Inflammatory macrophage treated with lipopolysaccharide for 1 hour (primary cell): ENCODE data around the gene CYFIP2.
"Not testable (repeated sequence)": the region's sequence is repeated elsewhere in the genome, so short reads cannot be mapped to it uniquely, and the experiment has no call there.

Source experiments
- DNase-seq, 2 donors: peaks; one replicate each; pipeline ENCODE4 v3.0.0-alpha.2; 2020 to 2022

The CYFIP2 gene

DNA sequence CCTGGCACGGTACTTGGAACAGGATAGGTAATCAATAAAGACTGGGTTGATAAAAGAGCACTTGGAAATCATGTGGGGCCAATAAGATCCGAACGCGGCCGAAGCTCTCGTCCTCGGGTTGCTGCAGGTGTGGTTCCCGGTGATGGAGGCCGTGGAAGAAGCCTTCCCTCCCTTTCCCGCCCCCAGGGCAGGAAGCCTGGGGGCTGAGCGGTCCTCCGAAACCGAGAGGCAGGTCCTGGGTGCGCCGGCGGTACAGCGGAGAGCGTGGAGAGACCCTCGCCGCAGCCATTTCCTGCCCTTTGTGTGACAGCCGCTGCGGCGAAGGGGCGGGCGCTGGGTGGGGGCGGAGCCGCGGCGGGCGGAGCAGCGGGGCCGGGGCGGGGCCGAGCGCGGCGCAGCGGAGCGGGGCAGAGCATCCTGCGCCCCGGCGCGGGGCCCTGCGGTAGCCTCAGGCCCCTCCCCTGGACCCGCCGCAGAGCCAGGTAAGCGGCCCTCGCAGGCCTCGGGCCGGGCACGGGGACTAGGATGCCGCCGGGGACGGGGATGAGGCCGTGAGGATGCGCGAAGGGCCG, at the start of gene CYFIP2:
CYFIP2 (plus strand) TSS at position 410 of the 572 bp plus-strand sequence. CDS start 19,239 bp downstream, outside the sequence.
- peak in 1 of 2 donors; percentile 30 for DNase-seq

DNA sequence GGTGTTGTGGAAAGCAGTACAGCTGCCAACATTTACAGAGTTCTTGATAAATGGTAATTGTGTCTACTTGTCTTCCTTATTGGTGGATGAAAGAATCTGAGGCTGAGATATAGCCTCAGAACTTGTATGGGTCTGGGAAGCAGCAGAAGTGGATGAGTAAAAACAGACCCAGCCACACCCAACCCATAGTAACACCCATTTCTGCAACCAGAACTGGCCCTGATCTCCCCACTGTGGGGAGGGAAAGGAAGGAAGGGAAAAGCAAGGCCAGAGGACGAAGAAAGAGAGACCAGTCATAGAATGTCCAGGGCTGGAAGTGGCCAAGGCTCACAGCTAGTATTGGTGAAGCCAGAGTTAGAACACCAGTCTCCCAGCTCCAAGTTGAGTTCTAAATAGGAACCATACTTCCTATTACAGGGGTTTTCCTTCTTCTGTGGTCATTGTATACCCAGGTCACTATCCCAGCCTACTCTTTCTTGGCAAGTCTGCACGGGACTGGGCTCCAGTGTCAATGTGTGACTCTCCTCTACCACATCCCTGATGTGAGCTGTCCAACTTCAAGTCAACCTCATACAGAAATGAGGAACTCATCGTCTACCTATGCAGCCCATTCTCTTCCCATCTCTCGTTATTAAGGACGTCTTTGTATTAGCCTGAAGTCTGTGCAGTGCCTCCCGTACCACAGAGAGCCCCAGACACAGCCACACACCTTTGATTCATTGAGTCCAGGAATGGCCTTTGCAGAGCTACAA, 49.4 kb upstream of the CYFIP2 start:
- no peak for DNase-seq

DNA sequence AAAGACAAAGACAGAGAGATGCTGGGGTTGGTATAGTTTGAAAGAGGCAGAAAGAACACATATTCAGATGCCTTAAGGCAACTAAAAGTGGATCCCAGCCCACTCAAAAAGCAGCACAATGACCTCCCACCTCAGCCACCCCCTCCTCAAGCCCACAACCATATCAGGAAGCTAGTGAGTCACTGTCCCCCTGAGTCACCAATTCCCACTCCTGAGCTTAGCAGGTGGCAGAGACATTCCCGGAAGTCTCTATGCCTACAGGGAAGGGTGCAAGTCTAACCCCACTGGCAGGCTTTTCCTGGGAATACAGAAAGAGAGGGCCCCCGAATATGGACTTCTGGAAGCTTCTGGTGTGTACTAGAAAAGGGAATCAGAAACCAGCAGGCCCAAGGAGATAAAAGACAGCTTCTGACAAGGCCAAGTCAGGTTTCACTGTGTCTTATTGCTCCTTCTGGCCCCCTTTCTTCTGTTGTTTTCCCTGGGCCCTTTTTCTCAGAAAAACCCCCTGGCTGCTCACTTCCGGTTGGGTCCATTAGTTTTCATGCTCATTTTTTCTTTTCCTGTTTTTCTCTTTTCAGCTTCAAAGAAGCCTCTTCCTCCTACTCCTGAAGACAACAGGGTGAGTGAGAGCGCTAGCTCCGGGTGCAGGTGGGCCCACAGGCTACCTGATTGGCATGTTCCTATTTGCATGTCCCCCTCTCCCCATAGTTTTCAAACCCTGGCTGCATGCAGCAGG, 48.5 kb upstream of the CYFIP2 start:
- no peak for DNase-seq

DNA sequence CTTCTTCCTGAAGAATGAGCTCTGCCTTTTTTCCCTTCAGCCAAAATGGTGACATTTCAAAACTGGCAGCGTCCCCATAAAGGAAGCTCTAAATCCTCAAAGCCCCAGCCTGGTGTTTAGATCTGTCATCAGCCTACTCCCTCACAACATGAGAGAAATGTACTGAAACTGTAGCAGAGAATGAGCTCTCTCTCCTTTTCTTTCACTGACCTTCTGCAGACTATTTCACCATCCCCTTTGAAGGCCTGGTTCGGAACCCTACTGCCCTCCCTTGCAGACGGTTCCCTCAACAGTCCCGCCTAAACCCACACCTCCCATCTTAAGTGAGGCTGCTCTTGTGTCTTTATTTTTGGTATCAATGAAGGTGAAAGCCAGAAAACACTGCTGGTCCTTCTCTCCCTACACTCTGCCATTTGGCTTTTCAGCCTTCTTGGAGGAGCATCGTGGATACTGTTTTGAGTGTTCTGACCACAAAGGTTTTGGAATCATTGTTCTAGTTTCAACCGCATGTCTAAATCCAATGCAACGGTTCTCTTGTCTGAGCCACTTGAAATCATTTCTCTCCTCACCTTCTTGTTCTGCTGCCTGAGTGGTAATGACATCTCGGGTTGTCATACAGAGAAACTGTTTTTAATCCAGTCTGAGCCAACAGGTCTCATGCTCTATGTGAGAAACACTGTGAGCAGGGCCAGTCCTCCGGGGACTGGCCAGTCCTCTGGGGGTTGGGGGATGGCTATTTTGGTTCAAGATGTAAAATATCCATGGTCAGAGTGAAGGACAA, 46.2 kb upstream of the CYFIP2 start:
- DNase-seq, result no peak

DNA sequence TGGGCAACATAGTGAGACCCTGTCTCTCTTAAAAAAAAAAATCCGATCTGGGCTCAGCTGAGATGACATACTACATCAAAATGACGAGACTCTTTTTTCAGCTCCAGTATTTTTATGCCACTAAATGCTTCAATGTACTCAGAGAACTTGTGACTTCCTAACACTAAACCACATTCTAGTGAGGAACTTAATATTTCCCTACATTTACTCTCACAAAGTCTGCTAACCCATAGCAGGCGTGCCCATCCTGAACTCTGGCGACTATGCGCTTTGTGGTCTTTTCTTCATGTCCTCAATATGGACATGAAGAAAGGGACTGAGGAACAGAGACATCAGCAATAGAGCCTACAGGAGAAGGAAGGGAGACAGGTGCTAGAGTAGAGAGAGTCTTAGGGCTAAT, 44.0 kb upstream of the CYFIP2 start:
- no peak for DNase-seq

DNA sequence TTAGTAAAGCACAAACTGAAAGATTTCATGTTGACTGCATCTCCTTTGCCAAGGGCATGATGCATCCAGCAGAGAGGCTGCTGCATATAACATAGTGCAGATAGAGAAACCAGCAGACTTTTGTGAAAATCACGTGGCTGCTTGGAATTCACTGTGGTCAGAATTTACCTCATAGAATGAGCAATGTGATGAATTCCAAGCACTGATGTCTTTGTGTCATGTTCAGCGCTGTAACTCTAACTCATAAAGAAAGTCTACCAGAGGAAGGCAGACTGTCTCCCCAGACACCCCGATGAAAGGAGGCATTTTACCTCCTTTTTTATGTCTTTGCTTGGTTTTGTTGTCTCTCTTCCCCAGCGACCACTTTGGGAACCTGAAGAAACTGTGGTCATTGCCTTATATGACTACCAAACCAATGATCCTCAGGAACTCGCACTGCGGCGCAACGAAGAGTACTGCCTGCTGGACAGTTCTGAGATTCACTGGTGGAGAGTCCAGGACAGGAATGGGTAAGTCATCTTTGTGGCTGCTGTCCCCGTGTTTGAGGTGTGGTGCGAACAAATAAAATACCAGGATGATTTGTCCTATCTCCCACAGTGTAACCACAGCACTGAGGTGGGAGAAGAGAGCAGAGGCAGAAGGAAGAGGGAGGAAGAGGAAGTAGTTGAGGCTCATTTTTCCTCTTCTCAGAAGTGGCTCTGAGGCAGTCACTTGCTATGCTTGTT, 43.3 kb upstream of the CYFIP2 start:
- DNase-seq, result no peak

DNA sequence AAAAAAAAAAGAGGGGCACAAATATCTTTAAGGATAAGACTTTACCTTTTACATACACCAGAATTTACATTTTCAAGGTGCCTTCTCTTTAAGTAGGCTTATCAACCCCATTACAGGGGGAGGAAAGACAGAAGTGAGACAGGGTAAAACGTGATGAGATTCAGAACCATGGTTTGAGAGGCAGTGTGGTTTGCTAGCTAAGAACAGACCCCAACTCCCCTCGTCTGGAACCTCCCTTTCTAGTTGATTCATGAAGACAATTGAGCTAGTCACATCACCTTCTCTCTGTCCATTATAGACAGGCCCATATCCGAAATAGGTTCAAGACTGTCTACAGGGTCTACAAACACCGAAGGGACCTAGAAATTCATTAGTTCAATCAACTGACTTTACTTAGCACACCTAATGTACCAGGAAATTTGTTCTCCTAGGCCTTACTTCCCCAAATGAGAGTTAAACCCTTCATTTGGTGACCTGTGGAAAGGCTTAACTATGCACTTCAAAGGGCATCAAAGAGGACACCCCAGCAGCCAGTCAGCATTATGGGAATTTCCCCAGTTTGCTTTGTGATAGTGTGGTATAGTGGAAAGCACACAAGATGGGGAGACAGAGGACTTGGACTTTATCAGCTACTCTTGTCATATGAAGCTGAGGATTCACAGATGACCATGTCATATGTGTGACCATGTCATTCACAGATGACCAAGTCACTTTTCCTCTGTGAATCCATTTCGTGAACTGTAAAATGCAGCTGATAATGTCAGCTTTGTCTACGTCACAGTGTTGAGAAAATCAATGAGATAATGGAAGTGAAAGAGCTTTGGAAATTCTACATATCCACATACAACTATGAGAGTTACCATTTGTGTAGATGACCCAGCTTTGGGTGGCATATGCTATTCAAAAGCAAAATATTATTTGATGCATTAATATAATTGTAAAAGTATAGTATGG, 40.2 kb upstream of the CYFIP2 start:
- no peak for DNase-seq

DNA sequence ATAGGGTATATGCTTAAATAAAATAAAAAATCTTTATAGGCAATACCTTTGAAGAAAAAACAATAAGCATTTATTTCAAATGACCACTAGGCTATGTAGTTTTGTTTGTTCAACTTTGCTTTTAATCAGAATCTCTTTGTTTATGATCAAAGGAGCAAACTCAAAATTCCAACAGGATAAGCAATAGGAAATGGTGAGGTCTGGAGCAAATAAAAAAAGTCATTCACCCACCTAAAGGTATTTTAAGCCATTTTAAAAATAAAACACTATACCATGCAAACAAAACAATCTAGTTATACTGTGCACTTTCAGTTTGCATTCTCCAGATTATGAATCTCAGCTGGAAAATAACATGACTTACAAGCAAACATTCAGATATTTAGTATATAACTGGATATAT, 35.3 kb upstream of the CYFIP2 start:
- DNase-seq, result no peak

DNA sequence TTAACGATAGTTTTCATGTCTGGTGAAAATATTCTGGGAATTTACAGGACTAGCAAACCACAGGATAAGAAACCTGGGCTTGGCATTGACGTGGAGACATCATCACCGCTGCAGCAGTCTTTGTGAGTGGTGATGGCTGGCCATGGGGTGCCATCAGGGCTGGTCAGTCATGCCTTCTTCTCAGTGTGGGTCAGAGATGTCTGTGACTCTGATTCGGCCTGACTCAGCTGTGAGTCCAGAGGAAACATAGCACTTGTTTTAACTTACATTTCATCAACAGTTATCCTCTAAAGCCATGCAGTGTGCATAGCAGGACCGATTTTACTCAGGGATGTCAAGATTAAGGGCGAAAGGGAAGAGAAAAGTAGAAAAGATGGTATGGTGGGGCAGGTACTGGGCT, 33.2 kb upstream of the CYFIP2 start:
- no peak for DNase-seq

DNA sequence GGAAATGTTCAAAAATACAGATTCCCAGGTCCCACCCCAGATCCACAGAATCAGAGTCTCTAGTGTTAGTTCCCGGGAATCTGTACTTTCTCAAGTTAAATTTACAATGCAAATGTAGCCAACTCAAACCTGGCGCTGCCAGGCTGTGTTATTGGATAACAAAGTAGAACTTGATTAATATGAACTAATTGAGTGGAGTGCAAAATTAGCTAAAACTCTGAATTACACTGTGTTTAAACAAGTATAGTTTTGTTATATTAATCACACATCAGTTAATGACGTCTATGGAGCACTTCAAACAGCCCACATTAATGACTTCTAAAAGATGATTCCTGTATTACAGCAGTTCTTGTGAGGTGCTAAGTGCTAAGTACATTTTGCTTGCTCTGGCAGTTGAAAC, 32.4 kb upstream of the CYFIP2 start:
- DNase-seq, result no peak

DNA sequence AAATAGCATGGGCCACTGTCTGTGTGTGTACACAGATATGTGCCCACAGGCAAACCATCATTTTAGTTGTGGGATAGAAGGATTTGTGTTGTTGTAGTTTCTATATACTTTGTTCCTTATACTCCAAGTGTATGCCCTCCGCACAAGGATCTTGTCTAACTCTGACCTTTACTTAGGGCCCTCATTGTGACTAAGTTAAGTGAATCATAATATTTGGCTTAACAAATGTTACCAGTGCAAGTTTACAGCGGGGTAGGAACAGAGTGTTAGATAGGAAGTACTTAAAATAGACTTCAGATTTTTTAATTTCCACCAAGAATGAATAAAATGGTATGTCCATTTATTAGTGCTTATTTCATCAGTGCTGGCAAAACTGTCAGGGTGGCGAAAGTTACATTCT, 29.5 kb upstream of the CYFIP2 start:
- no peak for DNase-seq

DNA sequence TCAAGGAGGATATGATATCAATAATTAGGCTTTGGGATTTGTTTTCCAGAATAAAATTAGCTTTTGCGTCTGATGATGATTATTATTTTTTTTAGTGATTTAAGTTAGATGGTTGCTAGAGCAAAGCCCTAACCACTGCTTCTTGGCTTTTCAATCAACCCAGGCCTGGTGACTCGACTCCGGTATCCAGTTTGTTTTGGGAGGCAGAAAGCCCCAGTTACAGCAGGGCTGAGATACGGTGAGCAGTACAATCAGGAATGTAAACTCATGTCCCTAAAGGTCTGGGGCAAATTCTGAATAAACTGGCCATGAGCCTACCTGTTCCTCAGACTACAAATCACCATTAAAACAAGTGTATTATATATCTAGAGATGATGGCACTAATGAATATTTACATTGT, 24.4 kb upstream of the CYFIP2 start:
- no peak for DNase-seq

DNA sequence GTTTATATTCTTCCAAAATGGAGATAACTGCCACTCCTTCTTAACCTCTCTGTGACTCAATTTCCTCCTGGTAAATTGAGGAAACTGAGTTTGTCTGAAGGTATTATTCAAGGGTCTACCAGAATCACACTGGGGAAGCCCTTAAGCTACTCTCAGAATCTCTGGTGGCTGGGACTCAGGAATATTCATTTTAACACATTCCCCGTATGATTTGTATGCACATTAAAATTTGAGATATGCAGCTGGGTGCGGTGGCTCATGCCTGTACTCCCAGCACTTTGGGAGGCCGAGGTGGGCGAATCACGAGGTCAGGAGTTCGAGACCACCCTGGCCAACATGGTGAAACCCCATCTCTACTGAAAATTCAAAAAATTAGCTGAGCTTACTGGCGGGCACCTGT, 21.2 kb upstream of the CYFIP2 start:
- DNase-seq, result not testable (repeated sequence)

DNA sequence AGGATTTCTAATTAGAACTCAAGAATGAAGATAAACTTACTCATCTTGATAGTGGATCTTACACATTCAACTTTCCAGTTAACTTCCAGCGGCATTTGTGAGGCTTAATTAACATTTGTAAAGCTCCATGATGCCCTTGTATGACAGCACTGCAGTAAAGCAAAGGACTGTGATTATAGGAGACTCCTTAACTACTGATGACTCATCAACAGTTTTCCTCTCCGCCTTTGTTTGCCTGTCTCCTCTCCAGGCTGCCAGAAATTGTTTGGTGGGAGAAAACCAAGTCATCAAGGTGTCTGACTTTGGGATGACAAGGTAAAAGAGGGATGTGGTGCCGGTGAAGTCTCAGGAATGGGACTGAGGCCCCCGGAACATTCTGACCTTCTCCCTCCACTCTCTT, 20.4 kb upstream of the CYFIP2 start:
- DNase-seq, result no peak

DNA sequence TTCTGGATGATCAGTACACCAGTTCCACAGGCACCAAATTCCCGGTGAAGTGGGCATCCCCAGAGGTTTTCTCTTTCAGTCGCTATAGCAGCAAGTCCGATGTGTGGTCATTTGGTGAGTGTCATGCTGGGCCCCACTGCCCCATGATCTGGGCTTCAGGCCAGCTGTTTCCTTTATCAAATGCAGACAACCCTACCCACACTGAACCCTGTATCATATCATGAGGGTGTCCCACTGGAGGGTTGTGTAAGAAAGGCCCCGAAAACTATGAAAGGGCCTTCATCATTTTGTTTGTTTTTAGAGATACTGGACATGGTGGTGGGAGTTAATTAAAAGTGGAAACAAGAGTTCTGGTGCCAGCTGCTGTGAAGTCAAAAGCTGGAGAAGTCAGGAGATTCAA, 20.0 kb upstream of the CYFIP2 start:
- no peak for DNase-seq

DNA sequence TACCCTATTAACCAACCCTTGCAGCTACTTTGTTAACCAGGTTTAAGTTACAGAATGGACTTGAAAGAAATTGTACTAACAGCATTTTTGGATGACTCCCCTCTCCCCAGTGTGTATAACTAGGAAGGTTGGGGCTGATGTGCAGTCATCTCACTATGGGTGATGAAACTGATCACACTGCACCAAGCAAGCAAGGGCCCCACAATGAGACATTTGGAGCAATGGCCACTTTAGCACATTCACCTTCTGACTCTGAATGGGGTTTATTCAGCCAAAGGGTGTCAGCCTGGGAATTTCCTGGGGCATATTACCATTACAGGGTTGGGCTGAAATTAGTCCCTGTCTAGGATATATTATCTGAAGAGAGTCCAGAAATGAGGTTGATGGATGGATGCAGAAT, 18.7 kb upstream of the CYFIP2 start:
- DNase-seq, result no peak

DNA sequence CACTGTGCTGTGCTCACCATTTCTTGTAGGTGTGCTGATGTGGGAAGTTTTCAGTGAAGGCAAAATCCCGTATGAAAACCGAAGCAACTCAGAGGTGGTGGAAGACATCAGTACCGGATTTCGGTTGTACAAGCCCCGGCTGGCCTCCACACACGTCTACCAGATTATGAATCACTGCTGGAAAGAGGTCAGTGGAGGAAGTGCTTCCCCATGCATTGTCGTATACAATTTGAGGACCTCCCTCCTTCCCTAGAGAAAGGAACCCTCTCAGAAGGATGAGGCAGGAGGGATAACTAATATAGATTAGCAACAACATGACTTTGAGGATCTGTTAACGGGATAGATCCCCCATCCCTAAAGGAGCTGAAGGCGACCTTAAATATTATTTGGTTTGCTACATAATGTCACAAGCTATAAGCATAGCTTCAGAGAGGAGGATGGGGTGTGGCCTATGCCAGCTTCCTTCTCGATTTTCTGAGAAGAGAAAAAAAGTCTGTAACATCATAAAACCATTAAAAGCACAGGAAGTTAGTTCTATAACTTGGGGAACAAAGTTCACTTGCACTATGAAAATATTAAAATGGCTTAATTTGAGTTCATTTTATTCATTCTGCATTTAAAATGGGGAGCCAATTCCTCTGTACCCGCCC, 17.0 kb upstream of the CYFIP2 start:
- peak; percentile 35 to 66 for DNase-seq

DNA sequence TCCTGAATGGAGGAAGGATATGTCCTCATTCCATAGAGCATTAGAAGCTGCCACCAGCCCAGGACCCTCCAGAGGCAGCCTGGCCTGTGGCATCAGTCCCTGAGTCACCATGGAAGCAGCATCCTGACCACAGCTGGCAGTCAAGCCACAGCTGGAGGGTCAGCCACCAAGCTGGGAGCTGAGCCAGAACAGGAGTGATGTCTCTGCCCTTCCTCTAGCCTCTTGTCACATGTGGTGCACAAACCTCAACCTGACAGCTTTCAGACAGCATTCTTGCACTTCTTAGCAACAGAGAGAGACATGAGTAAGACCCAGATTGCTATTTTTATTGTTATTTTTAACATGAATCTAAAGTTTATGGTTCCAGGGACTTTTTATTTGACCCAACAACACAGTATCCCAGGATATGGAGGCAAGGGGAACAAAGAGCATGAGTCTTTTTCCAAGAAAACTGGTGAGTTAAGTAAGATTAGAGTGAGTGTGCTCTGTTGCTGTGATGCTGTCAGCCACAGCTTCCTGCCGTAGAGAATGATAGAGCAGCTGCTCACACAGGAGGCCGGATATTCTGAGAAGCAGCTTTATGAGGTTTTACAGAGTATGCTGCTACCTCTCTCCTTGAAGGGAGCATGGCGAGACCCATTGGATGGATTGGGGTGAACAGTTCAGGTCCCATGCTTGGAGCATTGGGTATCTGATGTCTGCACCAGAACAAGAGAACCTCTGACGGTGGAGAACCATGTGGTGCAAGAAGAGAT, 13.0 kb upstream of the CYFIP2 start:
- DNase-seq, result no peak

DNA sequence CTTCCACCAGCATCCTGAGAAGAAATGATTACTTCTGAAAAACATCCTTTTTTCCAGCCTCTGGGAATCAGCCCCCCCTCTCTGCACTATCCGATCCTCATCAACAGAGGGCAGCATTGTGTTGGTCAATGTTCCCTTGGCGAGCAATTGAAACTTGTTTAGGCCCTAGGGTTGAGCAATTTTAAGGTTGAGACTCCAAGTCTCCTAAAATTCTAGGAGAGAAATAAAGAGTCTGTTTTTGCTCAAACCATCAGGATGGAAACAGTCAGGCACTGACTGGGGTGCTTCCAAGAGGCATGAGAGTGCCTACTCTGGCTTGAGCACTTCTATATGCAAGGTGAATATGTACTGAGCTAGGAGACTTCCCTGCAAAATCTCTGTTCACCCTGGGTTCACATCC, 12.4 kb upstream of the CYFIP2 start:
- peak; percentile 28 to 87 for DNase-seq

DNA sequence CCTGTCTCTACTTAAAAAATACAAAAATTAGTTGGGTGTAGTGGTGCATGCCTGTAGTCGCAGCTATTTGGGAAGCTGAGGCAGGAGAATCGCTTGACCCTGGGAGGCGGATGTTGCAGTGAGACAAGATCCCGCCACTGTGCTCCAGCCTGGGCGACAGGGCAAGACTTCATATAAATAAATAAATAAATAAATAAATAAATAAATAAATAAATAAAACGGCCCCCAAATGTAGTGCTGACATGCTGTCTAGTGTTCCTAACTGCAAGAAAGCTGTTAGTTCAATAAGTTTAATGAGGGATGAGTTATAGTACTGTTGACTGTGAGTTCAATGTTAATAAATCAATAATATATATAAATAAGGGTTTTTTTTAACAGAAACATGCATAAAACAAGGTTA, 7.5 kb upstream of the CYFIP2 start:
- no peak for DNase-seq
